ENCODE results near the gene TBC1D22B.

TBC1D22B gene

DNA sequence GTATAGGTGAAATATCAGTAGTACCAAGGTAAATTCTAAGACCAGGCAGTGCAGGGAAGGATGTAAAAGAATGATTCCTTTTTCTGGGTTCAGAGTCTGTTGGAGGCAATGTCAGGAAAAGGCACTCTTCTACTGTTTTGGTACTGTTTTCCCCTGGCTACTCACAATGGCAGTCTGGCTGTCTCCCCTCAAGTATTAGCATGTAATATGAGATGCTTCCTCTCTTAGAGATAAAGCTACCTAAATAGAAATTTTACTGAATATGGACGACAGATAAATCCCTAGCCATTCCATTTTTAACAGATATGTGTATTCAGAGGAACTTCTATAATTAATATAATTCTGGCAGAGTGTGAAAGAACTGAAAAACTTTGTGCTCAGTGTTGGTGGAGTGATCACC is 99.7 kb downstream of the TBC1D22B start:
- DNase-seq: no peak

DNA sequence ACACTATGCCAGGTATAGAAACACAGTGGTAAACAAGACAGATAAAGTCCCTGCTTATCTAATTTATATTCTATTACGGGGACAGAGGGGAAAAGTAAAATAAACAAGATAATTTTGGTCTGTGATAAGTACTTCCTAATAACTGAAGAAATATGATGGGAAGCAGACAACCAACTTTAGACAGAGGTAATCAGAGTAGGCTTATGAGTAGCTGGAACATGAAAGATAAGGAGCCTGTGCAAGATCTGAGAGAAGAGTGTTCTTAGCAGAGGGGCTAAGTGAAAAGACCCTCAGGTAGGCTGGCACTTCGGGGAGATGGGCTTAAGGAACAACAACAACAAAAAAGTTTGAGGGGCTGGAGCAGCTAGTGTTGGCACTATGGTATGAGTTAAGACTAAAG is 100.3 kb downstream of the TBC1D22B start:
- no peak for DNase-seq

DNA sequence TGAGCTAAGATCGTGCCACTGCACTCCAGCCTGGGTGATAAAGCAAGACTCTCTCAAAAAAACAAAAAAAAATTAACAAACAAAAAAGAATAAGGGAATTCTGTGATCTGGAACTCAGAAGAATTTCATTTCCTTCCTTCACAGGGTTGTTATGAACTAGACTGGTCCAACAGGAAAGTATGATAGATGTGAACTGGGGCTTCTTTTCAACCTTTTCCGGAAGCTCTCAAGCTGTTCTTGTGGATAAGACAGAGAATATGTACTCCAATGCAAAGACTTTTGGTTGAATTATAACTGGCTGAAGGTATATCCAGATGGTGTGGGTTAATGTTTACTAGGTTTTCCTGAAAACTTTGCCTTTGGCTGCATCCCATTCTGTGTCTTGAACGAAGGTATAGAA is 101.5 kb downstream of the TBC1D22B start:
- no peak for DNase-seq

DNA sequence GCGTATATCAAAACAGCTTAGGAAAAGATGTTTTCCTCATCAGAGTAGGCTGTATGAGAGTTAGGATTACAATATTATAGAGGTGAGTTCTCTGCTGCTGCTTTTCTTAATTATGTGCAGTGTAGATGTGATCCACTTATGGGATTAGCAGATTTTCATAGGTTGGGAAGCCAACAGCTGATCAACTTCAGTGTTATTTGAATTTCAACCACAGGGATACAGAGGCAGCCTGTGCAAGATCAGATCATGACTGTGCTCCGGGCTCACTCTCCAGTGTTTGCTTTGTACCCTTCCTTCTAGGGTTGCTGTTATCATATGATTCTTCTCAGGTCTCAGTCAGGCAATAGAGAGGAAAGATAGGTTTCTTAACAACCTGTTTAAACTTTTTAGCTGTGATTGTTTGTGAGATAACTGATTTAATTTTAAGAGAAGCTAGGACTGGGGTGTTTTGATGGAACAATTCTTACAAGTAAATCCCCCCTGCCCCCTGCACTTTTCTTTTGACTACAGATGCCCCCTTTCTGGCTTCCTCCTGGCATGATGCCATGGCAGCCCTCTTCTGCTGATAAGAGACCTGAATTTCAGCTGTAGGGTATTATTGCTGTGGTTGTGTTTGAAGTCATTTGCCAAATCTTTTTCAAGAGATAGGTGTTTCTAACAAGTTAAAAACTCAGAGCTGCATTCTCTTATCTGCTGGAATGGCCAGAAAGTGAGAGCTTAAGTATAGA is 104.7 kb downstream of the TBC1D22B start:
- no peak for DNase-seq

DNA sequence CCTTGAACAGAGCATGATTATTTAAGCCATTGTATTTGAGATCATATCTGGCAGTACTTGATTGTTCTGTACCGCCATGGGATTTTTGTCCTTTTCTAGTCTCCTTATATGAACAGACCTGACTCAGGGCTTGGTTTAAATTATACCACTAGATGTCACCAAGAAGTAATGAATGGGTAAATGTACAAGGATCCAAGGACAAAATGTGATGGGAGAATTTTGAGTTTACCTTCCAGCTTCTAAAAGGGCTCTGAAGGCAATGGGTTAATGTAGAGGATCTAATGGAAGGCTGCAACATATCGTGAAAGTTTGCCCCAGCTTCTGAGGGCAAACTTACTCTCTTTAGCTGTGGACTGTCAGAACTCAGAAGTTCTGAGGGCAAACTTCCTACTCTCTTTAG is 108.2 kb downstream of the TBC1D22B start:
- peak; percentile 39 for DNase-seq

DNA sequence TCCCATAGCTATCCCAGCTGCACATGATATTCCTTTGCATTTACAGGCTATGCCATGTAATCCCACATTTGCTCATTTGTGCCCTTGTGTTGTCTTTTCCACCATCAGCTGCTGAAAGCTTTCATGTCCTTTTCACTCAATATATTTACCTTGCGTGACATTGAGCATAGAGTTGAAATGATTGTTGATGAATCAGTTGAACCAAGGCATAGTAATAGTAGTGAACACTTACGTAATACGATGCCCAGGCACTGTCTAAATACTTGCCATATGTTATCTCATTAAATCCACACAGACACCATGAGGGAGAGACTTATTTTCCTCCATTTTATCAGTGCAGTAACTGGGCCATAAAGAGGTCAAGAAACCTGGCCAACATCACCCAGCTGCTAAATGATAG is 109.3 kb downstream of the TBC1D22B start:
- DNase-seq: no peak

DNA sequence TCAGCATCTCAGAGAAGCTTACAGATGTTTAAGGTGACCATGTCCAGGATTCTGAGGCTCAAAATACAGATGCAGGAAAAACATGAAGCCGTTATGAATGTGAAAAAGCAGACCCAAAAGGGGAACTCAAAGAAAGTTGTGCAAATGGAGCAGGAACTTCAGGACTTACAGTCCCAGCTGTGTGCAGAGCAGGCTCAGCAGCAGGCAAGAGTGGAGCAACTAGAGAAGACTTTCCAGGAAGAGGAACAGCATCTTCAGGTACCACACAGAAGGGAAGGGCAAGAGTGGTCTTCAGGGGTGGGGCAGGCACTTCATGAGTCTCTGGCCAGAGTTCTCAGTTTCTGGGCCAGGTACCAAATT is 111.4 kb downstream of the TBC1D22B start:
- no peak for DNase-seq

DNA sequence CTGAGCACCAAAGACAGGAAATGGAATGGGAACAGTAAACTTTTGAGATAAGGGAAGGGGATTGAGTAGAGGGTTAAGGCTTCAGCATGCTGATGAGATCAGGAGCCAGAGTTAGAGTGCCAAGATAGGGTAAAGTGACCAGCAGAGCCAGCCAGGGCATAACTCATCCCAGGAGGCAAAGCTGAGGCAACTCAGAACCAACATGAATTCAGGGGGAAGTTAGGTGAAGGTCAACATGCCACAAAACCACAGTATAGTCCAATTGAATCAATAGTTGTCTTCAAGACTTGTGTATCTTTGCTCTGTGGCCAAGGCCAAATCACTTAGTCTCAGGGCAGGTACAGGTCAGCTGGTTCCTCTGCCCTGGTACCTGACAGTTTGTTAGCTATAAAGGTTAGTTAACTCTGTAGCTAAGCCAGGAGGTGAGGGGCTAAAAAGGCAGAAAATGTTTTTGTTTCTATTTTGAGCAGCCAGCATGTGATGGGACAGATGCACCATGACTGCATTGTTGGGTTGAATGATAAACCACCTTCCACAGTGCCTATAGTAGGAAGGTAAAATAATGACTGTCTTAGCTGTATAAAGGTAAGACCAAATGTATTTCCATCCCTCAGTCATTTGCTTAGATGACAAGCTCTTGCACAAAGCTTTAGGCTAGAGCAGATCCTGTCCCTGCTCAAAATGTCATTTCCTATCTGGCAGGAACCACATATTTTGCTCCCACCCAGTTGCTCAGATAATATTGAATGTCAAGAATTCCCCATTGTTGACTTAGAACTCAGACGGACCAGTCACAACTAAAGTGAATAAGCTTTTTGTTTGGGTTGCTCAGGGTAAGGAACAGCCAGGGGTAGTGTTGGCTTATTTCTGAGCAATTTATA is 112.0 kb downstream of the TBC1D22B start:
- peak; percentile 80 for DNase-seq

DNA sequence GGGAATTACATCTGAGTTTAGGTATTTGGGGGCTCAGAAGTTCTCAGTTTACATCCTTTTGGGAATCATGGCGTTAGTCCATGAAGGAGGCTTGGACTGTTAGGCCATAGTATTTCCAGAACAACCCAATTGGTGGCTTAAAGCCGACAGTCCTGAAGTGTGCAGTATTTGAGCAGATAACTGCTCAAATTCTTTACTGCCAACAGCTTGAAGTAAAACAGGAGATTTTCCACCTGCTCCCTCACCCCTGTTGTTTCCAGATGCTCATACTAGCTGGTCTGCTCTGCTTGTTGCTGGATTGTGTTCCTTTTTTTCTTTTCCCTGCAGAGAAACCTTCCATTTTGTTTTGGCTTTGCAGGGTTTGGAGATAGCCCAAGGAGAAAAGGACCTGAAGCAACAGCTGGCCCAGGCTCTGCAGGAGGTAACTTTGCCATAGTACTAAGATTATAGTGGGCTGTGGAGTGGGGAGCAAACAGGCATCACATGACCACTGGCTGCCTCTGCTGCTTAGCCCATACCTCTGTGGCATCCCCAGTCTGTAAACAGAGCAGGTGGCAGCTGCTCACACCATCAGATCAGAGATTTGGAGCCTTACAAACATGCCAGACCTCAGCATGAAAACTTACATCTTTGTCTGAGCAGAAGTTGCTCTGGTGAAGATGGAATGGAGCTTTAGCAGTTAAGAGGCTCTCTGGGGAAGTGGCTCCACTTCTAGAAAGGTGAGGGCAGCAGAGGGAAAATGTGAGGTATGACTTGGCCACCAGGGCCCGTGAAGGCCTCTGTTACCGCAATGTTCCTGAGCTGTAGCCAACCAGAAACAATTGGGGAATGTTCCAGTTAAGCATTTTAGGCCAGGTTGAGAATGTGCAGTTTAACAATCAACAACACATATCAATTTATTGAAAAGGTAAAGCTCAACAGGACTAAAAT is 113.8 kb downstream of the TBC1D22B start:
- DNase-seq: no peak

DNA sequence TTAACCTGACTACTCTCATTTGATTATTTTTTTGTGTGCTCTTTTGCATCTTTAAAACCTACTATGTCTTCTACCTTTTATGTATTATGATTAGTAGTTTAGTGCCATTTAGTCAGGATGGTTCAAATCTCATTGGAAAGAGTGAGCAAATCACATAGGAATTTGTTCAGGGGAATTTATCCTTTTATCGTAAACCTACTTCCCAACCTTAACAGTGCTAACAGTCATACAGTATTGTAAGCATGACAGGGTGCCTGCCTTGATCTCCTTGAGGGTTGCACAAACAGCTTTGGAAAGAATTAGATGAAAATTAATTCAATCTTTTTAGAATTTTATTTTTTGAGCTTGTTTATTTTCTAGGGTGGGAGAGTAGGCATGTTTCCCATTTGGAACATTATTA is 114.5 kb downstream of the TBC1D22B start:
- DNase-seq: peak; percentile 27

DNA sequence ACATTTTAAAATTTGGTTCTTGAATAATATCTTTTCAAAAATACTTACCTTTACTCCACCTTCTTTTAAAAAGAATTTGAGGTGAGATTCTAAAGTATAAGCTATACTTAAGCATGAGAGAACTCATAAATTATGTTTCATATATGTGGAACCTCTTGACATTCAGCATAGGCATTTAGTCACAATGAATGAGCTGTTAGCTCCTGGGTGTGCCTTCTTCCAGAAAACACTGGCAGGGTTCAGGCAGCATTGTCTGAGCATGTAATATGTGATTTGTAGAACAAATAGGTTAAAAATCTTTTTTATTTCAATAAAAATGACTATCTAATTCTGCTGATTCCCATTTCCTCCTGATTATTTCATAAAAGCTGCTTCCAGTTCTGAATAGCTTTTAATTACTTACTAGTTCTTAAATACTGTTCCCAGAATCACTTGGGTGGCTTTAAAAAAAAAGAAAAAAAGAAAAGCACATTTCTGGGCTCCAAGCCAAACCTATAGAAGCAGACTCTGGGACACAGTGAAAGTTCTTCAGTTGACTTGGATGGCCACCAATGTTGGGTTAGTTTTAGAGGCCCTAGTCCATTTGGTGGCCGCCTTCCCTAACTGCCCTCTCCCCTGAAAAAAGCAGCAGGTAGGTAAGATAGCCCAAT is 116.4 kb downstream of the TBC1D22B start:
- peak; percentile 26 for DNase-seq

DNA sequence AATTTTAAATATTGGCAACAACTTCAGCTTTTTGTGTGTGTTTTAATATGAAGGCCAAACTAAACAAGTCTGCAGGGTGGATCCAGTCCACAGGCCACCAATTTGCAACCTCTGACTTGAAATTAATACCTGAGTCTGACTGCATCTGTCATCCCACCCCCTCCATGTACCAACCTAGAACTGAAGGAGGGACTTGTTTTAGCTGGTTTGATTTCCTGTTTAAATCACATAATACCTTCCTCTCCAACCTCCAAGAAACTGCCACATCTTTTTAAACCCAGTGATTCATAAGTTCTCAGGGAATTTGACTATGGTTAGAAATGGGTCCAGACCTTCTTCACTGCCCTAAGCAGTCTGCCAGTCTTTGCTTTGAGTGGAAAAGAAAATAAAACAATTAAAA is 117.8 kb downstream of the TBC1D22B start:
- DNase-seq: no peak

DNA sequence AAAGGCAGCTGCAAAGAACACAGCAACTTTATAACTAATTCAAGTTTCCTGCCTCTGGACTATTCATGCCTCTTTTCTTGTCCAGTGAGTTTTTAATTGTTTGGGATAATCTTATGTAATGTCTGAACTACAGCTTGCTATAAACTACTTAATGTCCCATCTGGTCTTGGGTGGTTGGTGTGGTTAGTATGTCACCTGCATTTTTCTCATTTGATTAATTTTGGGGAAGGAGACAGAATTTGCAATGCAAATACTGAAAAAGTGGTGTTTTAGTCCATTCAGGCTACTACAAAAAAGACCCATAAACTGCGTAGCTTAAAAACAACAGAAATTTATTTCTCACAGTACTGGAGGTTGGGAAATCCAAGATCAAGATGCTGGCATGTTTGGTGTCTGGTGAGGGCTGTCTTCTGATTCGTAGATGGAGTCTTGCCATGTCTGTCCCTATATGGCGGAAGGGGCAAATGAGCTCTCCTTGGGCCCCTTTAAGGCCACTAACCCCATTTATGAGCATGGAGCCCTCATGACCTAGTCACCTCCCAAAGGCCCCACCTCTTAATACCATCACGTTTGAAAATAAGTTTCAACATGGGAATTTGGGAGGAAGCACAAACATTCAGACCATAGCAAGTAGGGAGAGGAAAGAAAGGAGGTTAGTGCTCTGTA is 118.6 kb downstream of the TBC1D22B start:
- no peak for DNase-seq

DNA sequence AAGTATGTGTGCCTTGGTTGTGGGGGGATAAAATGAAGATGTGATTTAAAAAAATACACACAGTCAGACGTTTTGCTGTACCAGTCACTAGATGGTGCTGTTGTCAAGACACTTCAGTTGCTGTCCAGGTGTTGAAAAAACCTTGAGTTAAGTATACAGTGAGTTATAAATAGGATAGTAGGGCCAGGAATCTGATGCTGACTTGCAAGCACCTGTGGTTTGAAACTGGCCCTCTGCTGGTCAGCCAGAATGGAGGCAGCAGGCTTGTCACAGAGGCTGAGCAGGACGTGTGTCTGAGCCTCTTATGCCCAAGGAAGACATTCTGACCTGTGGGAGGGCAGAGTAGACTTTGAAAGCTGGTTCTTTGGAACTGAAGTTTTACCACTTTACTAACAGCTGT is 124.0 kb downstream of the TBC1D22B start:
- DNase-seq: peak; percentile 43
